Stimulated activated naive B cell treated with anti-CD40 and anti-IgM and Interleukin-4, amounts not matched to agents 10 μg/mL and 1 μg/mL and 100 μg/mL, for 72 hours (primary cell): ENCODE data around the gene SCAANT1.

Experiments used
- ATAC-seq, 2 donors: fragments of 150-1000 bp; cut with Tn5 transposase; replicated peaks; 2 replicates each; pipeline ENCODE4 v1.10.0; 2021; ENCODE audit warnings: moderate library complexity in 1 of 2
- DNase-seq: peaks from one replicate; pipeline ENCODE4 v3.0.0; 2021
- H3K27ac Mint-ChIP-seq: one replicate; pipeline ENCODE4 v1.8.0; 2022; ENCODE audit warnings: mild to moderate bottlenecking, mixed read lengths
- H3K27me3 Mint-ChIP-seq, 2 donors: one replicate each; pipeline ENCODE4 v1.8.0; 2022; ENCODE audit warnings: mixed read lengths in 2 of 2
- H3K36me3 Mint-ChIP-seq, 2 donors: one replicate each; pipeline ENCODE4 v1.8.0; 2022; ENCODE audit warnings: mixed read lengths in 2 of 2, mild to moderate bottlenecking in 1 of 2
- H3K4me1 Mint-ChIP-seq, 2 donors: one replicate each; pipeline ENCODE4 v1.8.0; 2022; ENCODE audit warnings: mixed read lengths in 2 of 2, mild to moderate bottlenecking in 1 of 2
- H3K4me3 Mint-ChIP-seq, 2 donors: one replicate each; pipeline ENCODE4 v1.8.0; 2022; ENCODE audit warnings: mild to moderate bottlenecking in 2 of 2, mixed read lengths in 2 of 2, moderate library complexity in 1 of 2
- H3K9me3 Mint-ChIP-seq, 2 donors: one replicate each; pipeline ENCODE4 v1.8.0; 2022; ENCODE audit warnings: mixed read lengths in 2 of 2, mild to moderate bottlenecking in 1 of 2

The SCAANT1 gene

GRCh38 chr3:63900459-63900858 is 11.7 kb downstream of the SCAANT1 start:
- H3K4me1 Mint-ChIP-seq, result peaks cover 19 to 32% of the 10 kb centered on the region in 2 donors
- DNase-seq, result no peak
- peak overlapping the region; percentile 7 for H3K27ac Mint-ChIP-seq
- peaks cover 1 to 3% of the 10 kb centered on the region in 2 donors for H3K9me3 Mint-ChIP-seq
- ATAC-seq, result no peak
- H3K4me3 Mint-ChIP-seq, result no peak overlapping the region
- H3K36me3 Mint-ChIP-seq, result peaks cover 18 to 41% of the 10 kb centered on the region in 2 donors
- no peaks in the 10 kb centered on the region for H3K27me3 Mint-ChIP-seq

DNA sequence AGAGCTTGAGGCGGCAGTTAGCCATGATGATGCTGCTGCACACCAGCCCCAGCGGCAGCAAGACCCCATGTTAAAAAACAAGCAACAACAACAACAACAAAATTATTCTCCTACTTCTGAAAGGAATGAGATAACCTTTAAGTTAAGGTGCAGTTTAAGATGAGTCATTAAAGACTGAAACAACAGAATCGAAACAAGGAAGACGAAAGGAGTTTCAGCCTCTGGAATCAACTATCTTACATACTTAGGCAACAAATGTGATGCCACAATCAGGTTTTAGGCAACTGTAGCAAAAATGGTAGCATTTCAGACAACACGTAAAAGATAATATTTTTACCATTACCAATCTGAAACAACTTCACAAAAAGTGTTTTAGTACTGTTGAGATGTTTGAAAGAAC is 12.2 kb downstream of the SCAANT1 start:
- H3K27ac Mint-ChIP-seq, result no peak overlapping the region
- ATAC-seq (no peak), DNase-seq (no peak)
- no peak overlapping the region for H3K4me3 Mint-ChIP-seq
- H3K9me3 Mint-ChIP-seq, result peaks cover 1 to 3% of the 10 kb centered on the region in 2 donors
- peaks cover 18 to 41% of the 10 kb centered on the region in 2 donors for H3K36me3 Mint-ChIP-seq
- H3K27me3 Mint-ChIP-seq, result no peaks in the 10 kb centered on the region
- peaks cover 20 to 36% of the 10 kb centered on the region in 2 donors for H3K4me1 Mint-ChIP-seq

DNA sequence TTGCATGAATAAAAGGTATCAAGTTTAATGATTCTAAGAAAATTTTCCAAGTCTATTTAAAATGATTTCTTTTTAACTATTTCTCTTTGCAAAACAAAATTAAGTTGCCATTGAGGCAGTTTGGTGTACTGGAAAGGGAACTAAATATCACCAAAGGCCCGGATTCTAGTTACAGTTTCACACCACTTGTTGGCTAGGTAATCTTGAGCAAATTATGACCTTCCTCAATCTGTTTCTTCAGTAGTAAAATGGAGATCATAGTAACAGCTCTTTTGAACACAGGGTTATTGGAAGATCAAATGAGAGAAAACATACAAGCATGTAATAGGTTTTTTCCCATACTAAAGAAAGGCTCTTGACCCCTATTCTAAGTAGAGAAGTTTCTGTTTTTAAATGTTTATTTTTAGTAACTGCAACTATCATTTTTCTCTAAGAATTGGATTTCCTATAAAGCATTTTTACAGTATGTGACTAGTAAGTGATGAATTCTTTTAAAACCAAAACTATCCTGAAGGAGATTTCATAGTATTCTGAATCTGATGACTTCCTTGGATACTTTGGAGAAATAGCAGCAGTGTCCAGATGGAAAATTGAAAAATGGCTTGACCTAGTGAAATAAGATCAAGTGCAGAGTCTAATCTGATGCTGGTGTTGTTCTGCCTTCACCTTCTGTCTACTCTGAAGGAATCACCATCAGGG is 15.7 kb downstream of the SCAANT1 start:
- H3K27ac Mint-ChIP-seq, result peak overlapping the region; percentile 11
- no peak for DNase-seq
- H3K36me3 Mint-ChIP-seq, result peaks cover 21 to 46% of the 10 kb centered on the region in 2 donors
- no peaks in the 10 kb centered on the region for H3K27me3 Mint-ChIP-seq
- peaks cover 31 to 53% of the 10 kb centered on the region in 2 donors for H3K4me1 Mint-ChIP-seq
- H3K4me3 Mint-ChIP-seq, result no peak overlapping the region
- H3K9me3 Mint-ChIP-seq, result peaks cover 1 to 3% of the 10 kb centered on the region in 2 donors
- peak; percentile 57 to 67 for ATAC-seq

DNA sequence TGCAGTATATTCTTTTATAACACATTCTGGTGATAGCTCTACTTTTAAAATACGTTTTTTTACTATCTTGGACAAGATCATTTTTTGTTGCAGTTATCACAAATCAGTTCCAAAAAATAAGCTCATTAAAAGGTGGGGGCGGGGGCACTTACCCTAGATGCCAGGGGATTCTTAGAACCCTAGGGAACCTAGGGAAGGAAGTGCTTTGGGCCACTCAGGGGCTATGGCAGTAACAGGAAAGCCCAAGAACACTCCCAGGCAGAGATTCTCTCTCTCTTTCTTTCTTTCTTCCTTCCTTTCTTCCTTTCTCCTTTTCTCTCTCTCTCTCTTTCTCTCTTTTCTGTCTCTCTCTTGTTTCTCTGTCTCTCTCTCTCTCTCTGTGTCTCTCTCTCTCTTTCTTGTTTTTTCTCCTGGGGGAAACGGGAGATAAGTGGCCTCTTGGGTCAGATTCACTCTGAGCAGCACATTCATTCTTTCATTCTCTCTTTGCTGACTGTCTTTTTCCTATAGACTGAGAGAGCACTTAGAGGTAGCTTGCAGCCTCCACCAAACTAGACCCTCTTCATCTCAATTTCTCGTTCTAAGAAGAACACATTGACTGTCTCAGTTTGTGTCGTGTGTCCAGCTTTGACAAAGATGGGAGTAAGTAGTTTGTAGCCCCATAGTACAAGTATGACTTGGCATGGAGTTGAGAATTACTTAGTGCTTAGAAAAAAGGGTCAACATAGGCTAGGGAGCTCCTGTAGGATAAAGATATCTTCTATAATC is 16.6 kb downstream of the SCAANT1 start:
- Mint-ChIP-seq H3K27ac (peak overlapping the region; percentile 73), H3K4me1 (peaks cover 31 to 52% of the 10 kb centered on the region in 2 donors), H3K9me3 (no peaks in the 10 kb centered on the region), H3K36me3 (peaks cover 18 to 43% of the 10 kb centered on the region in 2 donors), H3K27me3 (no peaks in the 10 kb centered on the region), H3K4me3 (peak overlapping the region in 1 of 2 donors; percentile 3)
- DNase-seq, result no peak
- no peak for ATAC-seq

DNA sequence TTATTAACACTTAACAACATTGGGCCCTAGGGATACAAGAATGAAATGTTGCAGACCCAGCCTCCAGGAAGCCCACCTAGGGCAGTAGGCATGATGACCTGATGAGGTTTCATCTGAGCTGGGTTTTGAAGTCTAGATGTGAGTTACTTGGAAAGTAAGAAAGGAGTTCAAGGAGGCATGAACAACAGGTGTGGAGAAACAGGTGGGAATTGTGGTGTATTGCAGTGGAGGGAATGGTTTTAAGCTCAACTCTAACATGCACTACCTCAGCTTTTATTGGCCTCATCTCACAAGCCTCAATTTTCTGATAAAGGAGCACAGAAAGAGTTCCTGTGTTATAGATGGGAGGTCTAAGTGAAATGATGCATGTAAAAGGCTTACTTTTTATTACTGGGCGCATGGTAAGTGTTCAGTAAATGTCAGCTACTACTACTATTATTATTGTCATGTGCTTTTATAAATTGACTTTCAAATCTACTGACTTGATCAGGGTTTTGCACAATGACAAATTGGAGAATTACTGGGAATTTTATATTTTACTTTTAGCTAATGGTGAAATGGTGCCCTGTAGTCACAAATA is 19.3 kb downstream of the SCAANT1 start:
- DNase-seq, result no peak
- Mint-ChIP-seq H3K9me3 (no peaks in the 10 kb centered on the region), H3K4me3 (no peak overlapping the region), H3K27me3 (no peaks in the 10 kb centered on the region), H3K36me3 (peaks cover 8 to 24% of the 10 kb centered on the region in 2 donors), H3K27ac (no peak overlapping the region), H3K4me1 (peaks cover 25 to 41% of the 10 kb centered on the region in 2 donors)
- no peak for ATAC-seq

- DNase-seq, result no peak
- no peaks in the 10 kb centered on the region for H3K27me3 Mint-ChIP-seq
- ATAC-seq, result no peak
- no peak overlapping the region for H3K27ac Mint-ChIP-seq
- no peaks in the 10 kb centered on the region for H3K9me3 Mint-ChIP-seq
- H3K36me3 Mint-ChIP-seq, result peaks cover 11 to 24% of the 10 kb centered on the region in 2 donors
- H3K4me1 Mint-ChIP-seq, result peaks cover 25 to 36% of the 10 kb centered on the region in 2 donors
- H3K4me3 Mint-ChIP-seq, result no peak overlapping the region
These were observed 20.7 kb downstream of the SCAANT1 start for GRCh38 chr3:63891518-63891917.

DNA sequence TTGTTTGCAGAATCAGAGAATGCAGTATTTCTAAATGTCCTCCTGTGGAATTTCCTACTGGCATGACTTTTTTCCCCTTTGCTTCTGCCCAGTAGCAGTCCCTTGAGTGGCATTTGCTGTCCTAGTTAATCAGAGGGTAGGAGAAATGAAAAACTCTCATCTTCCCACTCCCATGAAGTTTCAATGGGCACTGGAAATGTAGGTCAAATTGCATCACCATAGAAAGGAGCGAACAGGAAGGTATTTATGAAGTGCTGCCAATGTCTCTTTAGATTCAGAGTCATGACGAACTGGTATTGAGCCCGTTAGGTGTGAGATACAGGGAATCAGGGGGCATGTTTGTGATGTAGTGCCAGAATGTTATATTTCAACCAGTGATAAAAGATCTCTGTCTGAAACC is 25.3 kb downstream of the SCAANT1 start:
- Mint-ChIP-seq H3K27me3 (no peaks in the 10 kb centered on the region), H3K9me3 (no peaks in the 10 kb centered on the region), H3K4me1 (peaks cover 8 to 28% of the 10 kb centered on the region in 2 donors), H3K36me3 (peaks cover 7 to 8% of the 10 kb centered on the region in 2 donors), H3K4me3 (no peak overlapping the region), H3K27ac (no peak overlapping the region)
- no peak for DNase-seq
- ATAC-seq, result no peak

DNA sequence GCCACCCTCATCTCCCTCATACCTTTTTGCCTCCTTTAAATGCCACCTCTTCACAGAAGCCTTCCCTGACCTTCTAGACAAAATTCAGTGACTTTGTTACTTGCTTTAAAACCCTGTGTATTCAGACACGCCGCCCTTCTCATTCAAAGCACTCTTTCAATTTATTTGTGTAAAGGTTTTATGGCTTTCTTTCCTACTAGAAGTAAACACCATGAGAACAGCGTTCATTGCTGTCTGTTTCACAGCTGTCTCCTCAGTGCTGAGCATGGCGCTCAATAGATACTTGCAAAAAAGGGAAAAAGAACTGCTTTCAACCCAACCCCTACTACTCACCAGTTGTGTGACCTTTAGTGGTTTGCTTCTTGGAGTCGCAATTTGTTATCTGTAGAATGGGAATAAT is 31.5 kb downstream of the SCAANT1 start:
- no peaks in the 10 kb centered on the region for H3K27me3 Mint-ChIP-seq
- peak overlapping the region; percentile 1 for H3K27ac Mint-ChIP-seq
- peaks cover 4 to 14% of the 10 kb centered on the region in 2 donors for H3K36me3 Mint-ChIP-seq
- ATAC-seq (peak in 1 of 2 donors; percentile 42), DNase-seq (no peak)
- H3K4me3 Mint-ChIP-seq, result no peak overlapping the region
- peaks cover 31 to 75% of the 10 kb centered on the region in 2 donors for H3K4me1 Mint-ChIP-seq
- H3K9me3 Mint-ChIP-seq, result no peaks in the 10 kb centered on the region

GRCh38 chr3:63878394-63879060 is 33.7 kb downstream of the SCAANT1 start:
- Mint-ChIP-seq H3K27me3 (no peaks in the 10 kb centered on the region), H3K36me3 (peaks cover 11% of the 10 kb centered on the region in 2 donors), H3K4me3 (no peak overlapping the region), H3K9me3 (no peaks in the 10 kb centered on the region), H3K4me1 (peaks cover 42 to 81% of the 10 kb centered on the region in 2 donors), H3K27ac (peak overlapping the region; percentile 2)
- DNase-seq (no peak), ATAC-seq (no peak)

DNA sequence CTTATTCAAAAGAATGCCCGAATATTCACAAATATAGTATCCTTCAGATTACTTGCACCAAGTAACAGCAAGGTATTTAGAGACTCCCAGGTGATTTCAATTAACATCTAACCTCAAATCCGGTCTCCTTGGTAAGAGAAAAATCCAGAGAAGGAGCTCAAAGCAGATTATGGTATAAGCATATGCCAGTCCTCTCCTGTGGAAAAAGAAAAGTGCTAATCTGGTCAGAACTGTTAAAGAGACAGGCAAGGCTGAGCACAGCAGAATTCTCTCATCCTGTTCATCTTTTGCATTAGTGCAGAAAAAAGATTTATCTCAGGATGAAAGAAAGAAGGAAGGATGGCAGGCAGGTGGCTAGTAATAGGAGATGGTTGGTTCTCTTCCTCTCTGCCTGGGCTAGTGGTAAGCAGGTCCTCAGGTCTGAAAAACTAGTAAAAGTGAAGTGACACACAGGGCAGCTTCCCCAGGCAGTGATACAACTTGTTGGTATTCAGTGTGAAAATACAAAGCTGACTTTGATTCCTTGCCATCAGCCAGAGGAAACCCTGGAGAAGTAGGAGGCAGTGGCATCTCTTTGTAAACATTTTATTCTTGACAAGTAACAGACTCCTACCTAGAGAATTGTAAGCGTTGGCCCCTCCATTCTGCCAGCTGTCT is 34.3 kb downstream of the SCAANT1 start:
- Mint-ChIP-seq H3K27ac (no peak overlapping the region), H3K9me3 (no peaks in the 10 kb centered on the region), H3K27me3 (no peaks in the 10 kb centered on the region), H3K36me3 (peaks cover 11 to 12% of the 10 kb centered on the region in 2 donors), H3K4me1 (peaks cover 42 to 79% of the 10 kb centered on the region in 2 donors), H3K4me3 (no peak overlapping the region)
- ATAC-seq, result no peak
- no peak for DNase-seq

GRCh38 chr3:63876260-63876659 is 35.9 kb downstream of the SCAANT1 start:
- no peaks in the 10 kb centered on the region for H3K27me3 Mint-ChIP-seq
- DNase-seq, result no peak
- no peak for ATAC-seq
- H3K27ac Mint-ChIP-seq, result no peak overlapping the region
- H3K9me3 Mint-ChIP-seq, result no peaks in the 10 kb centered on the region
- no peak overlapping the region for H3K4me3 Mint-ChIP-seq
- peaks cover 10 to 12% of the 10 kb centered on the region in 2 donors for H3K36me3 Mint-ChIP-seq
- H3K4me1 Mint-ChIP-seq, result peaks cover 42 to 71% of the 10 kb centered on the region in 2 donors

DNA sequence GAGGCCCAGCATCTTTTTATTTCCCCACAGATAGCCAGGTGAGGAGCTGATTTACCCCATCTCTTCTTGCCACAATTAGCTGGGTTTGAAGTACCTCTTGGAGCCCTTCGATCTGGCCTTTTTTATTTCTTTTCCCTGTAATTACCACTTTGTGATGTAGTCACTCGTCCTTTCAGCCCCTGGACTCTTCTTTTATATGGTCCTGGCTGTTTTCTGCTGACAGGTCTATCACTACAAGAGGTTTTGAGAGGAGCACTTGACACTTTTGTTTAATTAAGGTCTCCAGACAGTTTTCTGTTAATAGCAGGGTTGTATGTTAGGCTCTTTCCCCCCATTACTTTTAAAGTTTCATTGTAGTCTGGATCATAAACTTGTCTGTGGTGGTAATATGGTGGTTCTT is 36.7 kb downstream of the SCAANT1 start:
- Mint-ChIP-seq H3K4me3 (no peak overlapping the region), H3K9me3 (no peaks in the 10 kb centered on the region), H3K27me3 (no peaks in the 10 kb centered on the region), H3K4me1 (peaks cover 39 to 69% of the 10 kb centered on the region in 2 donors), H3K27ac (no peak overlapping the region), H3K36me3 (peaks cover 11 to 13% of the 10 kb centered on the region in 2 donors)
- no peak for DNase-seq
- ATAC-seq, result no peak

GRCh38 chr3:63874769-63875168 is 37.4 kb downstream of the SCAANT1 start:
- Mint-ChIP-seq H3K4me3 (no peak overlapping the region), H3K9me3 (no peaks in the 10 kb centered on the region), H3K4me1 (peaks cover 36 to 64% of the 10 kb centered on the region in 2 donors), H3K36me3 (peaks cover 11 to 13% of the 10 kb centered on the region in 2 donors), H3K27ac (no peak overlapping the region), H3K27me3 (no peaks in the 10 kb centered on the region)
- DNase-seq (no peak), ATAC-seq (no peak)
